Measurements from ENCODE around the gene ITGA11.

The ITGA11 gene

GRCh38 chr15:68419301-68420175 lies 12.4 kb downstream of the ITGA11 start:
- Mint-ChIP-seq H3K36me3 (ENCODE audit: low read depth) (no peaks in the 10 kb centered on the region), H3K4me3 (no peak overlapping the region), H3K27me3 (ENCODE audit: low read depth, poor library complexity) (peaks cover 24% of the 10 kb centered on the region), H3K4me1 (peaks cover 70% of the 10 kb centered on the region), H3K9me3 (no peaks in the 10 kb centered on the region), H3K27ac (no peak overlapping the region)
- no peak for DNase-seq
- TF ChIP-seq CTCF (IDR thresholded peaks at IDR 0.05): no peak

GRCh38 chr15:68418611-68419161 lies 13.3 kb downstream of the ITGA11 start:
- TF ChIP-seq CTCF (IDR thresholded peaks at IDR 0.05): no peak
- Mint-ChIP-seq H3K27ac (peak overlapping the region; percentile 69), H3K4me1 (peaks cover 66% of the 10 kb centered on the region), H3K27me3 (ENCODE audit: low read depth, poor library complexity) (peaks cover 17% of the 10 kb centered on the region), H3K9me3 (no peaks in the 10 kb centered on the region), H3K4me3 (peak overlapping the region; percentile 12), H3K36me3 (ENCODE audit: low read depth) (no peaks in the 10 kb centered on the region)
- DNase-seq: no peak

GRCh38 chr15:68417897-68418296 lies 14.1 kb downstream of the ITGA11 start:
- Mint-ChIP-seq H3K27ac (no peak overlapping the region), H3K4me3 (no peak overlapping the region), H3K27me3 (ENCODE audit: low read depth, poor library complexity) (peaks cover 17% of the 10 kb centered on the region), H3K9me3 (no peaks in the 10 kb centered on the region), H3K4me1 (peaks cover 58% of the 10 kb centered on the region), H3K36me3 (ENCODE audit: low read depth) (no peaks in the 10 kb centered on the region)
- DNase-seq: no peak
- TF ChIP-seq CTCF (IDR thresholded peaks at IDR 0.05): no peak

- no peak overlapping the region for H3K27ac Mint-ChIP-seq
- peaks cover 9% of the 10 kb centered on the region for H3K27me3 Mint-ChIP-seq (ENCODE audit: low read depth, poor library complexity)
- no peak for TF ChIP-seq CTCF (IDR thresholded peaks at IDR 0.05)
Measured at GRCh38 chr15:68417051-68417450, 14.9 kb downstream of the ITGA11 start.

GRCh38 chr15:68416158-68416535 lies 15.8 kb downstream of the ITGA11 start:
- H3K36me3 Mint-ChIP-seq (ENCODE audit: low read depth): no peaks in the 10 kb centered on the region
- DNase-seq: no peak
- no peak for TF ChIP-seq CTCF (IDR thresholded peaks at IDR 0.05)

More at GRCh38 chr15:68417051-68417450, 14.9 kb downstream of the ITGA11 start:
- Mint-ChIP-seq H3K4me1 (peaks cover 50% of the 10 kb centered on the region), H3K9me3 (no peaks in the 10 kb centered on the region), H3K36me3 (ENCODE audit: low read depth) (no peaks in the 10 kb centered on the region), H3K4me3 (no peak overlapping the region)
- no peak for DNase-seq

More at GRCh38 chr15:68416158-68416535, 15.8 kb downstream of the ITGA11 start:
- Mint-ChIP-seq H3K9me3 (no peaks in the 10 kb centered on the region), H3K27me3 (ENCODE audit: low read depth, poor library complexity) (peaks cover 5% of the 10 kb centered on the region), H3K4me1 (peaks cover 40% of the 10 kb centered on the region), H3K4me3 (no peak overlapping the region), H3K27ac (no peak overlapping the region)

All from nephron progenitor cell (in vitro differentiated cells).